ENCODE data around the gene RPL31. TPM values are rescaled to one million over a fixed set of nuclear protein-coding genes. Genes with fewer than 3 reads are reported as not detected.

The RPL31 gene
- total and polyA plus RNA-seq, 7 donors = 1,030 to 7,327 (median 2,345) TPM

DNA sequence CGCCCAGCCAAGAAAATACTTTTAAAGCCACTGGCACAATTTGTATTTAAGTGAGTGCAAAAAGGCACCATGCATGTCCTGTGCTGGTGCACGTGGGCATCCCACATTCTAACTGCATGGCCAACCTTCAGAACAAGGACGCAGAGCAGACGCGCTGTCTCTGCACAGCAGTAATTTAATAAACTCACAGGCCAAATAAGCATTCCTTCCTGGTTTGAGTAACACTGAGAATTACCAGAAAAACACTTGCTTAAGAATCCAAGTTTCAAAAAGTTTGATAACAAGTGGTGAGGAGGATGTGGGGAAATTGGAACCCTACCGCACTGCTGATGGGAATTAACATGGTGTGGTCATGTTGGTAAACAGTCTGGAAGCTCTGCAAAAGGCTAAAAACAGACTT is 38.7 kb downstream of the RPL31 start:
- TF ChIP-seq, protein P1, sequence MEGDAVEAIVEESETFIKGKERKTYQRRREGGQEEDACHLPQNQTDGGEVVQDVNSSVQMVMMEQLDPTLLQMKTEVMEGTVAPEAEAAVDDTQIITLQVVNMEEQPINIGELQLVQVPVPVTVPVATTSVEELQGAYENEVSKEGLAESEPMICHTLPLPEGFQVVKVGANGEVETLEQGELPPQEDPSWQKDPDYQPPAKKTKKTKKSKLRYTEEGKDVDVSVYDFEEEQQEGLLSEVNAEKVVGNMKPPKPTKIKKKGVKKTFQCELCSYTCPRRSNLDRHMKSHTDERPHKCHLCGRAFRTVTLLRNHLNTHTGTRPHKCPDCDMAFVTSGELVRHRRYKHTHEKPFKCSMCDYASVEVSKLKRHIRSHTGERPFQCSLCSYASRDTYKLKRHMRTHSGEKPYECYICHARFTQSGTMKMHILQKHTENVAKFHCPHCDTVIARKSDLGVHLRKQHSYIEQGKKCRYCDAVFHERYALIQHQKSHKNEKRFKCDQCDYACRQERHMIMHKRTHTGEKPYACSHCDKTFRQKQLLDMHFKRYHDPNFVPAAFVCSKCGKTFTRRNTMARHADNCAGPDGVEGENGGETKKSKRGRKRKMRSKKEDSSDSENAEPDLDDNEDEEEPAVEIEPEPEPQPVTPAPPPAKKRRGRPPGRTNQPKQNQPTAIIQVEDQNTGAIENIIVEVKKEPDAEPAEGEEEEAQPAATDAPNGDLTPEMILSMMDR (IDR thresholded peaks at IDR 0.05) = no peak
- TF ChIP-seq EP300 (IDR thresholded peaks at IDR 0.05) = no peak
- no peak for TF ChIP-seq POLR2AphosphoS5 (IDR thresholded peaks at IDR 0.05)
- TF ChIP-seq POLR2A (IDR thresholded peaks at IDR 0.05) = no peak
- 90 to 94% methylated on average over 6 of the region's 6 CpGs for WGBS, 2 donors
- Histone ChIP-seq H3K27ac (no peak overlapping the region), H3K4me1 (no peaks in the 10 kb centered on the region), H3K36me3 (peaks cover under 1 to 21% (median 5%) of the 10 kb centered on the region in 4 donors), H3K27me3 (no peaks in the 10 kb centered on the region), H3K9me3 (no peaks in the 10 kb centered on the region), H3K4me3 (no peak overlapping the region)
- intact Hi-C loops (cut with DNase I) = no loop called here
- DNase-seq = no peak

DNA sequence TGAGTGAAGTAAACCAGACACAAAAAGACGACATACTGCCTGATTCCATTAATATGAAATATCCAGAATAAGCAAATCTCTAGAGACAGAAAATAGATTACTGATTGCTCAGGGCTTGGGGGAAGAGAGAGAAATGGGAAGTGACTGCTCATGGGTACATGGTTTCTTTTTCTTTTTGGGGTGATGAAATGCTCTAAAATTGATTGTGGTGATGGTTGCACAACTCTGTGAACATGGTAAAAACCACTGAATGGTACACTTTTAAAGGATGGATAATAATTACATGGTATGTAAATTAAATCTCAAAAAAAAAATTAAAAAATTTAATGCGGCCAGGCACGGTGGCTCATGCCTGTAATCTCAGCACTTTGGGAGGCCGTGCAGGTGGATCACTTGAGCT is 39.3 kb downstream of the RPL31 start:
- H3K4me1 ChIP-seq = no peaks in the 10 kb centered on the region
- H3K9me3 ChIP-seq = no peaks in the 10 kb centered on the region
- H3K4me3 ChIP-seq = no peak overlapping the region
- no peaks in the 10 kb centered on the region for H3K27me3 ChIP-seq
- peaks cover 0 to 19% (median 5%) of the 10 kb centered on the region in 4 donors for H3K36me3 ChIP-seq
- 90 to 91% methylated on average over 4 of the region's 4 CpGs for WGBS, 2 donors
- intact Hi-C loops (cut with DNase I) = no loop called here
- no peak for DNase-seq
- TF ChIP-seq, protein P1 (IDR thresholded peaks at IDR 0.05) = no peak
- TF ChIP-seq EP300 (IDR thresholded peaks at IDR 0.05) (no peak), POLR2A (IDR thresholded peaks at IDR 0.05) (no peak), POLR2AphosphoS5 (IDR thresholded peaks at IDR 0.05) (no peak)
- no peak overlapping the region for H3K27ac ChIP-seq

DNA sequence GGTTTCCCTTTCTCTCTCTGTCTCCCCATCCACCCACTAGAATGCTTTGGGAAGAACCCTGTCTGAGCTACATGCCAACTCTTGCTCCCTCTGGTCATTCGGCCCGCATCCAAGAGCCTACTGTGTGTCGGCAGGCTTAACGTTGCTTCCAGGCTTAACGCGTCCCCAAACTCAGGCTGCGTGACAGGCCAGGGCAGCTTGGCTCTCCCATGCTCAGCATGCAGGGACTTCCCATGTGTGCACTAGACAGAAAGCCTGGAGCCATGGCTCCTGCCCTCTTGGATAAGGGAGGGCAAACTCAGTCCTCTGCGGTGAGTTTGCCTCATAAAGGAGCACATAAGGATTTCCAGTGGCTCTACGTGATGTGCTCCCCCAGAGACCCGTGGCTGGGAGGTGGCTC is 43.2 kb downstream of the RPL31 start:
- no peak for DNase-seq
- Histone ChIP-seq H3K4me3 (no peak overlapping the region), H3K4me1 (no peaks in the 10 kb centered on the region), H3K27ac (no peak overlapping the region), H3K36me3 (peaks cover 0 to 17% (median 2%) of the 10 kb centered on the region in 4 donors), H3K27me3 (no peaks in the 10 kb centered on the region), H3K9me3 (no peaks in the 10 kb centered on the region)
- TF ChIP-seq POLR2A (IDR thresholded peaks at IDR 0.05) = no peak
- intact Hi-C loops (cut with DNase I) = no loop called here
- 96 to 97% methylated on average over 10 of the region's 10 CpGs for WGBS, 2 donors

DNA sequence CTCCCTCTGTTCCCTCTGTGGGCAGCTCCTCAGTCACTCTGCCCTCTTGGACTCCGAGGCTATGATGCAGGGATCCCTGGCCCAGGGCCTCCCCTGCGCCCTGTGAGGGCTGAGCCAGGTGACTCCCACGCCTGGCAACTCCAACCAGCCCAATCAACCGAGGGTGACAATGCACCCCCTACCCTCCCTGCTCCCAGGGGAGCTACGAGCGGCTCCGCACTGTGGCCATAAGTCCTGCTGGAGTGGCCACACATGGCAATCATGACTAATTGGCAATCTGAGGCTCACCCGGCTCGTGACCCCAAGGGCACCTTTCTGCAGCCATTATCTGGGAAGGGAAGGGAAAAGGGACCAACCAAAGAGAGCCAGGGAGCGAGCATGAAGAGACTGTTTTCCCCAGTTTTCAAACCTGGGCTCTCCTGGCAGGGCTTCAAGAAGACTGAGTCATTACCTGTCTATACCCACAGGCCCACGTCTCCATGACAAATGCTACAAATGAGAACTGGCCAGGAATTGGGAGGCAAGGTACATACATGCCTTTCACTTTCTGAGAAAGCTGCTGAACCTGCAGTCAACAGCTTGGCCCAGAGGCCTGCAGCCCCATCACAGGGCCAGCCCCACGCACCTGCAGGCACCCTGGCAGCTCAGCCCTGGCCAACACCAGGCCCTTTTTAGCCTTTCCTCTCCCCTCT is 45.1 kb downstream of the RPL31 start:
- no peak overlapping the region for H3K4me3 ChIP-seq
- no peak for DNase-seq
- intact Hi-C loops (cut with DNase I) = no loop called here
- H3K27me3 ChIP-seq = no peaks in the 10 kb centered on the region
- H3K36me3 ChIP-seq = peaks cover 0 to 18% (median 2%) of the 10 kb centered on the region in 4 donors
- TF ChIP-seq, protein P1 (IDR thresholded peaks at IDR 0.05) = no peak
- TF ChIP-seq POLR2A (IDR thresholded peaks at IDR 0.05) (no peak), POLR2AphosphoS5 (IDR thresholded peaks at IDR 0.05) (no peak), EP300 (IDR thresholded peaks at IDR 0.05) (no peak)
- 88 to 89% methylated on average over 12 of the region's 12 CpGs for WGBS, 2 donors
- no peaks in the 10 kb centered on the region for H3K9me3 ChIP-seq
- no peaks in the 10 kb centered on the region for H3K4me1 ChIP-seq
- no peak overlapping the region for H3K27ac ChIP-seq

DNA sequence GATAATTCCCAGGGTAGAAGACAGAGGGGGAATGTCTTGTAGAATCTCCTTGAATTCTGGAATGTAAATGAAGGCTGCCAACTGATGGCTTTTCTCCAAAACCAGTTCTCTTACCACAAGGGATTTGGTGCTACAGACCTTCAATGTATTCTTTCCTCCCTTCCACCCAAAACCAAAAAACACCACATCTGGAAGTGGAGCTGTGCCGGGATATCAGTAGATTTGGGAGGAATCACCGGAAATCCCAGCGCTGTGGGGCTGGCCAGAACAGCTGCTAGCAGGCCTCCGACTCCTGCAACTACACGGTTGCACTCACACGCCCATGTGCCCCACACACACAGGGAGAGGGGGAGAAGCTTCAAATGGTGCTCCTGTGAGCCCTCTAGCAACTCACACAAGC is 45.7 kb downstream of the RPL31 start:
- Histone ChIP-seq H3K27me3 (no peaks in the 10 kb centered on the region), H3K4me3 (no peak overlapping the region), H3K9me3 (no peaks in the 10 kb centered on the region), H3K36me3 (peaks cover 0 to 18% (median 2%) of the 10 kb centered on the region in 4 donors), H3K27ac (no peak overlapping the region), H3K4me1 (no peaks in the 10 kb centered on the region)
- TF ChIP-seq POLR2A (IDR thresholded peaks at IDR 0.05) (no peak), POLR2AphosphoS5 (IDR thresholded peaks at IDR 0.05) (no peak), EP300 (IDR thresholded peaks at IDR 0.05) (no peak)
- TF ChIP-seq, protein P1 (IDR thresholded peaks at IDR 0.05) = no peak
- 81 to 93% methylated on average over 6 of the region's 6 CpGs for WGBS, 2 donors
- no peak for DNase-seq
- intact Hi-C loops (cut with DNase I) = no loop called here

Data from sigmoid colon (tissue), 7 donors.